GM23338 (cell line): ENCODE measurements around the gene PLD1.
"Not testable (repeated sequence)": the region's sequence is repeated elsewhere in the genome, so short reads cannot be mapped to it uniquely, and the experiment has no call there.

Source experiments
- POLR2AphosphoS5 ChIP-seq: IDR thresholded peaks from 2 replicates; pipeline ENCODE4 v1.6.1; 2016; ENCODE audit warnings: antibody characterized with exemption, low read depth
- TF ChIP-seq, protein P1 (sequence below), 2 experiments: fragments of 200-600 bp in 1 of 2; sonication (generic) in 1 of 2; conservative IDR thresholded peaks; 2 replicates each; pipeline versions ENCODE4 v1.5.1 to v1.6.1; 2016 to 2017; ENCODE audit warnings: antibody characterized with exemption in 2 of 2, low read depth in 2 of 2, mild to moderate bottlenecking in 2 of 2, moderate library complexity in 1 of 2
- TF ChIP-seq, protein P2 (sequence below): IDR thresholded peaks from one replicate; pipeline ENCODE4 v1.6.1; 2018; ENCODE audit warnings: antibody characterized with exemption; ENCODE audit not compliant: unreplicated experiment

DNA sequence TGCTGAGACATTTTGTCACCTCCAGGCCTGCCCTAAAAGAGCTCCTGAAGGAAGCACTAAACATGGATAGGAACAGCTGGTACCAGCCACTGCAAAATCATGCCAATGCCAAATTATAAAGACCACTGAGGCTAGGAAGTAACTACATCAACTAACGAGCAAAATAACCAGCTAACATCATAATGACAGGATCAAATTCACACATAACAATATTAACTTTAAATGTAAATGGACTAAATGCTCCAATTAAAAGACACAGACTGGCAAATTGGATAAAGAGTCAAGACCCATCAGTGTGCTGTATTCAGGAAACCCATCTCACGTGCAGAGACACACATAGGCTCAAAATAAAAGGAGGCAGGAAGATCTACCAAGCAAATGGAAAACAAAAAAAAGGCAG lies 183.5 kb downstream of the PLD1 start:
- TF ChIP-seq, protein P1, sequence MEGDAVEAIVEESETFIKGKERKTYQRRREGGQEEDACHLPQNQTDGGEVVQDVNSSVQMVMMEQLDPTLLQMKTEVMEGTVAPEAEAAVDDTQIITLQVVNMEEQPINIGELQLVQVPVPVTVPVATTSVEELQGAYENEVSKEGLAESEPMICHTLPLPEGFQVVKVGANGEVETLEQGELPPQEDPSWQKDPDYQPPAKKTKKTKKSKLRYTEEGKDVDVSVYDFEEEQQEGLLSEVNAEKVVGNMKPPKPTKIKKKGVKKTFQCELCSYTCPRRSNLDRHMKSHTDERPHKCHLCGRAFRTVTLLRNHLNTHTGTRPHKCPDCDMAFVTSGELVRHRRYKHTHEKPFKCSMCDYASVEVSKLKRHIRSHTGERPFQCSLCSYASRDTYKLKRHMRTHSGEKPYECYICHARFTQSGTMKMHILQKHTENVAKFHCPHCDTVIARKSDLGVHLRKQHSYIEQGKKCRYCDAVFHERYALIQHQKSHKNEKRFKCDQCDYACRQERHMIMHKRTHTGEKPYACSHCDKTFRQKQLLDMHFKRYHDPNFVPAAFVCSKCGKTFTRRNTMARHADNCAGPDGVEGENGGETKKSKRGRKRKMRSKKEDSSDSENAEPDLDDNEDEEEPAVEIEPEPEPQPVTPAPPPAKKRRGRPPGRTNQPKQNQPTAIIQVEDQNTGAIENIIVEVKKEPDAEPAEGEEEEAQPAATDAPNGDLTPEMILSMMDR (conservative IDR thresholded peaks at IDR 0.05; ENCODE audit: low read depth in 2 of 2): not testable (repeated sequence)
- TF ChIP-seq POLR2AphosphoS5: not testable (repeated sequence)
- TF ChIP-seq, protein P2, sequence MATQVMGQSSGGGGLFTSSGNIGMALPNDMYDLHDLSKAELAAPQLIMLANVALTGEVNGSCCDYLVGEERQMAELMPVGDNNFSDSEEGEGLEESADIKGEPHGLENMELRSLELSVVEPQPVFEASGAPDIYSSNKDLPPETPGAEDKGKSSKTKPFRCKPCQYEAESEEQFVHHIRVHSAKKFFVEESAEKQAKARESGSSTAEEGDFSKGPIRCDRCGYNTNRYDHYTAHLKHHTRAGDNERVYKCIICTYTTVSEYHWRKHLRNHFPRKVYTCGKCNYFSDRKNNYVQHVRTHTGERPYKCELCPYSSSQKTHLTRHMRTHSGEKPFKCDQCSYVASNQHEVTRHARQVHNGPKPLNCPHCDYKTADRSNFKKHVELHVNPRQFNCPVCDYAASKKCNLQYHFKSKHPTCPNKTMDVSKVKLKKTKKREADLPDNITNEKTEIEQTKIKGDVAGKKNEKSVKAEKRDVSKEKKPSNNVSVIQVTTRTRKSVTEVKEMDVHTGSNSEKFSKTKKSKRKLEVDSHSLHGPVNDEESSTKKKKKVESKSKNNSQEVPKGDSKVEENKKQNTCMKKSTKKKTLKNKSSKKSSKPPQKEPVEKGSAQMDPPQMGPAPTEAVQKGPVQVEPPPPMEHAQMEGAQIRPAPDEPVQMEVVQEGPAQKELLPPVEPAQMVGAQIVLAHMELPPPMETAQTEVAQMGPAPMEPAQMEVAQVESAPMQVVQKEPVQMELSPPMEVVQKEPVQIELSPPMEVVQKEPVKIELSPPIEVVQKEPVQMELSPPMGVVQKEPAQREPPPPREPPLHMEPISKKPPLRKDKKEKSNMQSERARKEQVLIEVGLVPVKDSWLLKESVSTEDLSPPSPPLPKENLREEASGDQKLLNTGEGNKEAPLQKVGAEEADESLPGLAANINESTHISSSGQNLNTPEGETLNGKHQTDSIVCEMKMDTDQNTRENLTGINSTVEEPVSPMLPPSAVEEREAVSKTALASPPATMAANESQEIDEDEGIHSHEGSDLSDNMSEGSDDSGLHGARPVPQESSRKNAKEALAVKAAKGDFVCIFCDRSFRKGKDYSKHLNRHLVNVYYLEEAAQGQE: not testable (repeated sequence)
